Panc1 (cell line): Measurements from ENCODE around the gene CYP21A2. TPM values are rescaled to one million over a fixed set of nuclear protein-coding genes. Genes with fewer than 3 reads are reported as not detected.

ENCODE experiments used
- ATAC-seq: fragments of 200-7000 bp; cut with Tn5 transposase; 2 replicates; pipeline ENCODE4 v1.9.1; 2020; ENCODE audit warnings: mild to moderate bottlenecking, moderate library complexity
- BruUV-seq: library from RNA; stranded (reverse); fragments of 400-500 nt; replicated peaks from 2 replicates; lab custom pipeline; 2021; lab: Mats Ljungman, UMichigan
- CTCF ChIA-PET: fragments of 300-600 bp; sonication (Branson Sonifier 250); formaldehyde crosslinking; loops from one replicate; lab custom pipeline; 2022; ENCODE audit warnings: antibody characterized with exemption; lab: Charles Lee
- POLR2A ChIA-PET: fragments of 300-600 bp; sonication (Branson Sonifier 250); formaldehyde crosslinking; loops from one replicate; lab custom pipeline; 2022; ENCODE audit warnings: antibody characterized with exemption; lab: Charles Lee
- DNase-seq: peaks from one replicate; pipeline ENCODE4 v3.0.0-alpha.2; 2010; ENCODE audit warnings: low read depth, low spot score
- H3K27ac ChIP-seq: 2 replicates; pipeline ENCODE4 v1.5.1; 2011; ENCODE audit warnings: mild to moderate bottlenecking, low read length, inconsistent platforms
- H3K27me3 ChIP-seq: fragments of 200-500 bp; sonication (Bioruptor generic); 2 replicates; pipeline ENCODE4 v1.6.0; 2014; ENCODE audit warnings: low read length, inconsistent platforms; ENCODE audit not compliant: control insufficient read depth, insufficient read depth
- H3K36me3 ChIP-seq: fragments of 200-500 bp; sonication (Bioruptor generic); 2 replicates; pipeline ENCODE4 v1.5.1; 2014; ENCODE audit warnings: inconsistent platforms, mild to moderate bottlenecking, low read length, moderate library complexity; ENCODE audit not compliant: control insufficient read depth, insufficient read depth
- H3K4me1 ChIP-seq: 2 replicates; pipeline ENCODE4 v1.5.1; 2011; ENCODE audit warnings: inconsistent platforms, mild to moderate bottlenecking, low read length, moderate library complexity; ENCODE audit not compliant: control insufficient read depth, insufficient read depth
- H3K4me3 ChIP-seq, 2 experiments: 2 replicates each; pipeline ENCODE4 v1.5.1; 2011 to 2012; ENCODE audit warnings: low read depth in 2 of 2, low read length in 2 of 2, mild to moderate bottlenecking in 2 of 2, inconsistent platforms in 1 of 2, moderate library complexity in 1 of 2
- H3K9me3 ChIP-seq: fragments of 200-500 bp; sonication (Bioruptor generic); 2 replicates; pipeline ENCODE4 v1.5.1; 2014; ENCODE audit warnings: low read depth, mild to moderate bottlenecking, inconsistent platforms, low read length, moderate library complexity; ENCODE audit not compliant: control insufficient read depth, insufficient read depth
- POLR2AphosphoS5 ChIP-seq: IDR thresholded peaks from 2 replicates; pipeline ENCODE4 v1.6.1; 2012; ENCODE audit warnings: mild to moderate bottlenecking, low read depth, low read length, moderate library complexity
- SIN3A ChIP-seq: IDR thresholded peaks from 2 replicates; pipeline ENCODE4 v1.6.1; 2012; ENCODE audit warnings: low read depth, mild to moderate bottlenecking, low read length, moderate library complexity, borderline replicate concordance; ENCODE audit not compliant: insufficient read depth
- TCF7L2 ChIP-seq: IDR thresholded peaks from 2 replicates; pipeline ENCODE4 v1.6.1; 2011; ENCODE audit warnings: mild to moderate bottlenecking, low read depth, low read length, inconsistent platforms
- in situ Hi-C: cut with HindIII; loops from 2 replicates; pipeline ENCODE4 v1.10.0; 2016; ENCODE audit warnings: low sequenced_read_pairs, low pct_unique_long_range_greater_than_20kb
- intact Hi-C: fragments of 100-400 bp; cut with micrococcal nuclease; formaldehyde crosslinking; loops from one replicate; pipeline ENCODE4 v1.10.0; 2022; ENCODE audit not compliant: unreplicated experiment
- total RNA-seq: library from RNA; stranded (reverse); gene quantifications from one replicate; pipeline ENCODE4 v1.2.1, GENCODE V29; 2021; ENCODE audit not compliant: unreplicated experiment
- TF ChIP-seq, protein P1 (sequence below), 2 experiments: IDR thresholded peaks; 2 replicates each; pipeline ENCODE4 v1.6.1; 2011 to 2012; ENCODE audit warnings: low read depth in 2 of 2, control low read depth in 1 of 2, low read length in 1 of 2, mild to moderate bottlenecking in 1 of 2, moderate library complexity in 1 of 2; ENCODE audit not compliant: insufficient read depth in 1 of 2
- TF ChIP-seq, protein P2 (sequence below): fragments of 450-650 bp; IDR thresholded peaks from 2 replicates; pipeline ENCODE4 v1.5.1; 2017; ENCODE audit warnings: mild to moderate bottlenecking

CYP21A2 gene
- total RNA-seq, 1 experiment from 2014 or later, result 1.1 TPM

DNA sequence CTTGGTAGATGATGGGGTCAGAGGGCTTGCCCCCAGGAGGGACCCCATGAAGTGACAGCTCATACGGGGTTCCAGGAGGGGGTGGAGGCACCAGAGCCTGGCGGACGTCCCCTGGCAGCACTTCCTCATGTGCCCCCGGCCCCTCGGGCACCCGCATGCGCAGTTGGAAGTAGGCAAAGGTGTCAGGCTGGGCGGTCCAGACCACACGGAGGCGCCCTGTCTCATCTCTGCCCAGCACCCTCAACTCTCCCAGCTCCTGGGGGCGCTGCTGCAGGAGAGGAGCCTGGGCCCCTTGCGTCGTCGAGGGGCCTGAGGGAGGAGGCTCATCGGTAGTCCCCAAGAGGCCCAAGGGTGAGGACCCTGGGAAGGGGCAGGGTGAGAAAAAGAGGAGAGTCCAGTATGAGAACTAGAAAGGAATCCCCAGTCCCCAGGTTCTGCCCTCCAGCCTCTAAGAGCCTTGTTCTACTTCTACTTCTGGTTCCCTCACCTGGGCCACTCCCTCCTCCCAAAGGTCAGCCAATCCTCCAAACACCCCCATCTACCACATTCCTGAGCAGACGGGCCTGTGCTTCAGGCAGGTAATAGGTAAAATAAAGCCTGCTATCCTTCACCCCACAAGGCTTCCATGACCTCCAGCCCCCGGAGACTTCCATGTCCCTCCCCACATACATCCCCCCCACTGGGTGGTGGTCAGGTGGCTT is 47.7 kb downstream of the CYP21A2 start:
- Histone ChIP-seq H3K27me3 (no peaks in the 10 kb centered on the region), H3K4me3 (no peak overlapping the region), H3K4me1 (no peaks in the 10 kb centered on the region), H3K27ac (no peak overlapping the region), H3K36me3 (no peaks in the 10 kb centered on the region), H3K9me3 (no peaks in the 10 kb centered on the region)
- no peak for TF ChIP-seq SIN3A
- TF ChIP-seq, protein P1, sequence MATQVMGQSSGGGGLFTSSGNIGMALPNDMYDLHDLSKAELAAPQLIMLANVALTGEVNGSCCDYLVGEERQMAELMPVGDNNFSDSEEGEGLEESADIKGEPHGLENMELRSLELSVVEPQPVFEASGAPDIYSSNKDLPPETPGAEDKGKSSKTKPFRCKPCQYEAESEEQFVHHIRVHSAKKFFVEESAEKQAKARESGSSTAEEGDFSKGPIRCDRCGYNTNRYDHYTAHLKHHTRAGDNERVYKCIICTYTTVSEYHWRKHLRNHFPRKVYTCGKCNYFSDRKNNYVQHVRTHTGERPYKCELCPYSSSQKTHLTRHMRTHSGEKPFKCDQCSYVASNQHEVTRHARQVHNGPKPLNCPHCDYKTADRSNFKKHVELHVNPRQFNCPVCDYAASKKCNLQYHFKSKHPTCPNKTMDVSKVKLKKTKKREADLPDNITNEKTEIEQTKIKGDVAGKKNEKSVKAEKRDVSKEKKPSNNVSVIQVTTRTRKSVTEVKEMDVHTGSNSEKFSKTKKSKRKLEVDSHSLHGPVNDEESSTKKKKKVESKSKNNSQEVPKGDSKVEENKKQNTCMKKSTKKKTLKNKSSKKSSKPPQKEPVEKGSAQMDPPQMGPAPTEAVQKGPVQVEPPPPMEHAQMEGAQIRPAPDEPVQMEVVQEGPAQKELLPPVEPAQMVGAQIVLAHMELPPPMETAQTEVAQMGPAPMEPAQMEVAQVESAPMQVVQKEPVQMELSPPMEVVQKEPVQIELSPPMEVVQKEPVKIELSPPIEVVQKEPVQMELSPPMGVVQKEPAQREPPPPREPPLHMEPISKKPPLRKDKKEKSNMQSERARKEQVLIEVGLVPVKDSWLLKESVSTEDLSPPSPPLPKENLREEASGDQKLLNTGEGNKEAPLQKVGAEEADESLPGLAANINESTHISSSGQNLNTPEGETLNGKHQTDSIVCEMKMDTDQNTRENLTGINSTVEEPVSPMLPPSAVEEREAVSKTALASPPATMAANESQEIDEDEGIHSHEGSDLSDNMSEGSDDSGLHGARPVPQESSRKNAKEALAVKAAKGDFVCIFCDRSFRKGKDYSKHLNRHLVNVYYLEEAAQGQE (IDR thresholded peaks at IDR 0.05; ENCODE audit: insufficient read depth in 1 of 2, low read depth in 2 of 2, low read length in 1 of 2), result no peak
- ChIA-PET CTCF (no interaction called here), POLR2A (no interaction called here)
- BruUV-seq, result no TSS peak
- intact Hi-C loops (no loop called here), in situ Hi-C loops (no loop called here)
- DNase-seq, result no peak
- ATAC-seq, result no peak

DNA sequence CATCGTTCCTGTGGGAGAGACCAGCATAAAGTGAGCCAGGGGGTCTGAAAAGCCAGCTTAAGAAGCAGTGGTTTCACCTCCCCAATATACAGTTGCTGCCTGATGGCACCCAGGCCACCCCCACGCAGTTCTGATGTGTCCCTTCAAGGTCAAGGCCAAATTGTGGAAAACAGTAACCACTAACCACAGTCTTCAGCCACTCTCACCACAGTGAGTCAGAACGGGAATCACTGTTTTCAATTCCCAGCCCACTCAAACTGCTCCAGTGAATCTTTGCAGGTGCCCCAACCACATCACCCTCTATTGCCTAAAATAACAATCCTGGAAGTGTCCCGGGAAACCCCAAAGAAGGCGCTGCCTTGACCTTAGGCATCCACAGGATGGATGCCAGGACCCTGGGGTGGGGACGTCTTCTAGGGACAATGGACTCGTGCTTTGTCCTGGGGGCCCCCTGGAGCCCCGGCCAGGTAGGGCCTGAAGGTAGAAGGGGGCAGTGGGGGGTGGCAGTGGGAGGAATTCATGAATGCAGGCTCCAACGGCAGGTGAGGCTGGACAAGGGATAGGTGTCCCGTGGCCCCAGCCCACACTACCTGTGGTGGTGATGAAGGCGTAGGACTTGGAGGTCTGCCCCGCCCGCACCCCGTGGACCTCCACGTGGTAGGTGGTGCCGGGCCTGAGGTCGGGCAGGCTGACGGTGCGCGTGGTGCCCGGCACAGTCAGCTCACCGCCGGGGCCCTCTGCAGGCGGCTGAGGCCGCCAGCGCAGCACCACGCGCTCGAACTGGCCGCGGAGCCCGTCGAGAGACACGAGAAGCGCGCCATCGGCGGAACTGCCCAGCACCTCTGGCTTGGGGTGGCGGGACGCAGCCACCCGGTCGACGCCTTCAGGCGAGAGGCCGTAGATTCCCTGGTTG is 48.7 kb downstream of the CYP21A2 start:
- Histone ChIP-seq H3K27ac (no peak overlapping the region), H3K9me3 (no peaks in the 10 kb centered on the region), H3K4me3 (no peak overlapping the region), H3K4me1 (no peaks in the 10 kb centered on the region), H3K27me3 (no peaks in the 10 kb centered on the region), H3K36me3 (no peaks in the 10 kb centered on the region)
- ChIA-PET POLR2A (no interaction called here), CTCF (no interaction called here)
- intact Hi-C loops, result no loop called here
- TF ChIP-seq SIN3A (no peak), POLR2AphosphoS5 (no peak), TCF7L2 (no peak)
- TF ChIP-seq, protein P2, sequence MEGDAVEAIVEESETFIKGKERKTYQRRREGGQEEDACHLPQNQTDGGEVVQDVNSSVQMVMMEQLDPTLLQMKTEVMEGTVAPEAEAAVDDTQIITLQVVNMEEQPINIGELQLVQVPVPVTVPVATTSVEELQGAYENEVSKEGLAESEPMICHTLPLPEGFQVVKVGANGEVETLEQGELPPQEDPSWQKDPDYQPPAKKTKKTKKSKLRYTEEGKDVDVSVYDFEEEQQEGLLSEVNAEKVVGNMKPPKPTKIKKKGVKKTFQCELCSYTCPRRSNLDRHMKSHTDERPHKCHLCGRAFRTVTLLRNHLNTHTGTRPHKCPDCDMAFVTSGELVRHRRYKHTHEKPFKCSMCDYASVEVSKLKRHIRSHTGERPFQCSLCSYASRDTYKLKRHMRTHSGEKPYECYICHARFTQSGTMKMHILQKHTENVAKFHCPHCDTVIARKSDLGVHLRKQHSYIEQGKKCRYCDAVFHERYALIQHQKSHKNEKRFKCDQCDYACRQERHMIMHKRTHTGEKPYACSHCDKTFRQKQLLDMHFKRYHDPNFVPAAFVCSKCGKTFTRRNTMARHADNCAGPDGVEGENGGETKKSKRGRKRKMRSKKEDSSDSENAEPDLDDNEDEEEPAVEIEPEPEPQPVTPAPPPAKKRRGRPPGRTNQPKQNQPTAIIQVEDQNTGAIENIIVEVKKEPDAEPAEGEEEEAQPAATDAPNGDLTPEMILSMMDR, result no peak
- TF ChIP-seq, protein P1 (IDR thresholded peaks at IDR 0.05; ENCODE audit: insufficient read depth in 1 of 2, low read depth in 2 of 2, low read length in 1 of 2), result no peak
- no TSS peak for BruUV-seq
- in situ Hi-C loops, result no loop called here
- ATAC-seq, result peak; percentile 10
- DNase-seq, result no peak
